ENCODE results near the gene ARFRP1. TPM values are rescaled to one million over a fixed set of nuclear protein-coding genes. Genes with fewer than 3 reads are reported as not detected.

Gene ARFRP1, protein sequence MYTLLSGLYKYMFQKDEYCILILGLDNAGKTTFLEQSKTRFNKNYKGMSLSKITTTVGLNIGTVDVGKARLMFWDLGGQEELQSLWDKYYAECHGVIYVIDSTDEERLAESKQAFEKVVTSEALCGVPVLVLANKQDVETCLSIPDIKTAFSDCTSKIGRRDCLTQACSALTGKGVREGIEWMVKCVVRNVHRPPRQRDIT
- total RNA-seq (2021) (24.3 to 30.2 TPM (median 27.4 TPM) in 3 replicates), Bru-seq, nascent RNA (percentile 60 among the genes with signal in this experiment)
- long read RNA-seq, experiment 1, transcript ARFRP1-214 (8 exons, 2,559 nt), result major isoform, 16 of 90 reads
- long read RNA-seq, experiment 1, partial matches to known transcripts, result 7 of 90 reads
- long read RNA-seq, experiment 1, other reads (novel, unspliced or antisense), result 52 of 90 reads
- long read RNA-seq, experiment 2, transcript ARFRP1-208 (7 exons, 2,974 nt), result major isoform, 7 of 26 reads
- long read RNA-seq, experiment 2, partial matches to known transcripts, result 1 of 26 reads
- long read RNA-seq, experiment 2, other reads (novel, unspliced or antisense), result 12 of 26 reads
- long read RNA-seq, experiment 3, transcript ARFRP1-214 (8 exons, 2,559 nt), result major isoform, 21 of 78 reads
- long read RNA-seq, experiment 3, partial matches to known transcripts, result 3 of 78 reads
- long read RNA-seq, experiment 3, other reads (novel, unspliced or antisense), result 46 of 78 reads

DNA sequence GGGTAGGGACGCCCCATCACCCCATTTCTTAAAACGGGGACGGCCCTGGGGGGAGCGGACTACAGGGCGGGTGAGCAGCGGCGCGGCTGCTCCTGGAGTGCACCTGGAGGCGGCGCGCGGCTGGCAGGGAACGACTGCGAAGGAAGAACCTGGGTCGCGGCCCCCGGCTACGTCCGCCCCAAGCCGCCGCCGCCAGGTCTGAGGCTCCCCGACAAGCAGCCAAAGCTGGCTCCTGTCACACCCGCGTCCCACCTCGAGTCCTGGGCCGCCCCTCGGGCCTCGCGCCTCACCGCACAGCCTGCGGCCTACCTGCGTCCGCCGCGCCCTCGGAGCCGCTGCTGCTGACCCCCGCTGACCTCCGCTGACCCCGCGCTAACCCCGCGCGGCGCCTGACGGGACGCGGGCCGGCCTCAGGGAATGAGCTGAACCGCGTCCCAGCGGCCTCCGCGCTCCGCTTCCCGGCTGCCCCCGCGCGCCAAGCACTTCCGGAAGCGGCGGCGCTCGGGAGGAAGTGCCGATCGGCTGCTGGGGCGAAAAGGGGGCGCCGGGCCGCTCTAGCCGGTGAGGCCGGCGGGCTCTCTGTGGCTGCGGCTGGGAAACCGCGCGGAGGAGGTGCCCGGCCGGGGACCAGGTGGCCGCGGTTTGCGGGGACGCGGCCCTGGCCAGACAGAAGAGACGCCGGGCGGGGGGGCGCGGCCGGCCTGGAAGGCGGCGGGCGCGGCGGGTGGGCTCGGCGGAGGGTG, at the start of gene ARFRP1, which contains the start of gene ZGPAT:
TSS of gene ARFRP1 (minus strand) at position 419 of the 743 bp plus-strand sequence. CDS start 885 bp downstream, outside the sequence.
TSS of gene ZGPAT (plus strand) at position 482 of the 743 bp plus-strand sequence. CDS start 542 bp downstream, outside the sequence.
- POLR2A ChIA-PET, result interaction anchor here (0.6 to 1.6 kb wide), 6 partner anchors 11 to 266 kb away, joined by 3 to 7 read pairs (median 3); partner anchors contain the start of genes RTEL1, TNFRSF6B and TPD52L2
- H3K36me3 Mint-ChIP-seq, result peaks cover 52% of the 10 kb centered on the region
- peaks cover 10% of the 10 kb centered on the region for H3K4me1 Mint-ChIP-seq
- TF ChIP-seq, protein P1, sequence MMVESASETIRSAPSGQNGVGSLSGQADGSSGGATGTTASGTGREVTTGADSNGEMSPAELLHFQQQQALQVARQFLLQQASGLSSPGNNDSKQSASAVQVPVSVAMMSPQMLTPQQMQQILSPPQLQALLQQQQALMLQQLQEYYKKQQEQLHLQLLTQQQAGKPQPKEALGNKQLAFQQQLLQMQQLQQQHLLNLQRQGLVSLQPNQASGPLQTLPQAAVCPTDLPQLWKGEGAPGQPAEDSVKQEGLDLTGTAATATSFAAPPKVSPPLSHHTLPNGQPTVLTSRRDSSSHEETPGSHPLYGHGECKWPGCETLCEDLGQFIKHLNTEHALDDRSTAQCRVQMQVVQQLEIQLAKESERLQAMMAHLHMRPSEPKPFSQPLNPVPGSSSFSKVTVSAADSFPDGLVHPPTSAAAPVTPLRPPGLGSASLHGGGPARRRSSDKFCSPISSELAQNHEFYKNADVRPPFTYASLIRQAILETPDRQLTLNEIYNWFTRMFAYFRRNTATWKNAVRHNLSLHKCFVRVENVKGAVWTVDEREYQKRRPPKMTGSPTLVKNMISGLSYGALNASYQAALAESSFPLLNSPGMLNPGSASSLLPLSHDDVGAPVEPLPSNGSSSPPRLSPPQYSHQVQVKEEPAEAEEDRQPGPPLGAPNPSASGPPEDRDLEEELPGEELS (CRISPR knock-in tag; IDR thresholded peaks at IDR 0.05), result peak; percentile 91
- TF ChIP-seq ZNF121 (CRISPR knock-in tag; IDR thresholded peaks at IDR 0.05) (no peak), RELA (CRISPR knock-in tag; IDR thresholded peaks at IDR 0.05; ENCODE audit: borderline replicate concordance) (peak; percentile 90; the same call in 1 of the 2 replicates), NR1H2 (CRISPR knock-in tag; IDR thresholded peaks at IDR 0.05) (no peak), FOXK1 (CRISPR knock-in tag; IDR thresholded peaks at IDR 0.05) (peak; percentile 97), JAZF1 (CRISPR knock-in tag; IDR thresholded peaks at IDR 0.05) (no peak), TCF7 (CRISPR knock-in tag; IDR thresholded peaks at IDR 0.05; ENCODE audit: low read depth) (no peak), CREM (CRISPR knock-in tag; IDR thresholded peaks at IDR 0.05) (peak; percentile 69; the same call in 1 of the 2 replicates), ZBTB21 (CRISPR knock-in tag; IDR thresholded peaks at IDR 0.05; ENCODE audit: borderline replicate concordance) (peak; percentile 76; the same call in 1 of the 2 replicates), HMGA2 (CRISPR knock-in tag; IDR thresholded peaks at IDR 0.05) (no peak), SOX15 (CRISPR knock-in tag; IDR thresholded peaks at IDR 0.05) (no peak), SP1 (CRISPR knock-in tag; conservative IDR thresholded peaks at IDR 0.05) (peak; percentile 78), ZNF317 (CRISPR knock-in tag; IDR thresholded peaks at IDR 0.05; ENCODE audit: borderline replicate concordance, low read depth) (0 out of 2 replicates have a peak, but pooled peaks have one; percentile 24), SMAD4 (CRISPR knock-in tag; IDR thresholded peaks at IDR 0.05) (no peak)
- TF ChIP-seq, protein P2, sequence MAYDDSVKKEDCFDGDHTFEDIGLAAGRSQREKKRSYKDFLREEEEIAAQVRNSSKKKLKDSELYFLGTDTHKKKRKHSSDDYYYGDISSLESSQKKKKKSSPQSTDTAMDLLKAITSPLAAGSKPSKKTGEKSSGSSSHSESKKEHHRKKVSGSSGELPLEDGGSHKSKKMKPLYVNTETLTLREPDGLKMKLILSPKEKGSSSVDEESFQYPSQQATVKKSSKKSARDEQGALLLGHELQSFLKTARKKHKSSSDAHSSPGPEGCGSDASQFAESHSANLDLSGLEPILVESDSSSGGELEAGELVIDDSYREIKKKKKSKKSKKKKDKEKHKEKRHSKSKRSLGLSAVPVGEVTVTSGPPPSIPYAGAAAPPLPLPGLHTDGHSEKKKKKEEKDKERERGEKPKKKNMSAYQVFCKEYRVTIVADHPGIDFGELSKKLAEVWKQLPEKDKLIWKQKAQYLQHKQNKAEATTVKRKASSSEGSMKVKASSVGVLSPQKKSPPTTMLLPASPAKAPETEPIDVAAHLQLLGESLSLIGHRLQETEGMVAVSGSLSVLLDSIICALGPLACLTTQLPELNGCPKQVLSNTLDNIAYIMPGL (CRISPR knock-in tag; IDR thresholded peaks at IDR 0.05), result peak; percentile 96; the same call in 1 of the 2 replicates
- TF ChIP-seq, protein P3, sequence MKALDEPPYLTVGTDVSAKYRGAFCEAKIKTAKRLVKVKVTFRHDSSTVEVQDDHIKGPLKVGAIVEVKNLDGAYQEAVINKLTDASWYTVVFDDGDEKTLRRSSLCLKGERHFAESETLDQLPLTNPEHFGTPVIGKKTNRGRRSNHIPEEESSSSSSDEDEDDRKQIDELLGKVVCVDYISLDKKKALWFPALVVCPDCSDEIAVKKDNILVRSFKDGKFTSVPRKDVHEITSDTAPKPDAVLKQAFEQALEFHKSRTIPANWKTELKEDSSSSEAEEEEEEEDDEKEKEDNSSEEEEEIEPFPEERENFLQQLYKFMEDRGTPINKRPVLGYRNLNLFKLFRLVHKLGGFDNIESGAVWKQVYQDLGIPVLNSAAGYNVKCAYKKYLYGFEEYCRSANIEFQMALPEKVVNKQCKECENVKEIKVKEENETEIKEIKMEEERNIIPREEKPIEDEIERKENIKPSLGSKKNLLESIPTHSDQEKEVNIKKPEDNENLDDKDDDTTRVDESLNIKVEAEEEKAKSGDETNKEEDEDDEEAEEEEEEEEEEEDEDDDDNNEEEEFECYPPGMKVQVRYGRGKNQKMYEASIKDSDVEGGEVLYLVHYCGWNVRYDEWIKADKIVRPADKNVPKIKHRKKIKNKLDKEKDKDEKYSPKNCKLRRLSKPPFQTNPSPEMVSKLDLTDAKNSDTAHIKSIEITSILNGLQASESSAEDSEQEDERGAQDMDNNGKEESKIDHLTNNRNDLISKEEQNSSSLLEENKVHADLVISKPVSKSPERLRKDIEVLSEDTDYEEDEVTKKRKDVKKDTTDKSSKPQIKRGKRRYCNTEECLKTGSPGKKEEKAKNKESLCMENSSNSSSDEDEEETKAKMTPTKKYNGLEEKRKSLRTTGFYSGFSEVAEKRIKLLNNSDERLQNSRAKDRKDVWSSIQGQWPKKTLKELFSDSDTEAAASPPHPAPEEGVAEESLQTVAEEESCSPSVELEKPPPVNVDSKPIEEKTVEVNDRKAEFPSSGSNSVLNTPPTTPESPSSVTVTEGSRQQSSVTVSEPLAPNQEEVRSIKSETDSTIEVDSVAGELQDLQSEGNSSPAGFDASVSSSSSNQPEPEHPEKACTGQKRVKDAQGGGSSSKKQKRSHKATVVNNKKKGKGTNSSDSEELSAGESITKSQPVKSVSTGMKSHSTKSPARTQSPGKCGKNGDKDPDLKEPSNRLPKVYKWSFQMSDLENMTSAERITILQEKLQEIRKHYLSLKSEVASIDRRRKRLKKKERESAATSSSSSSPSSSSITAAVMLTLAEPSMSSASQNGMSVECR (CRISPR knock-in tag; IDR thresholded peaks at IDR 0.05; ENCODE audit: borderline replicate concordance), result peak; percentile 60; the same call in 1 of the 2 replicates
- TF ChIP-seq, protein P4, sequence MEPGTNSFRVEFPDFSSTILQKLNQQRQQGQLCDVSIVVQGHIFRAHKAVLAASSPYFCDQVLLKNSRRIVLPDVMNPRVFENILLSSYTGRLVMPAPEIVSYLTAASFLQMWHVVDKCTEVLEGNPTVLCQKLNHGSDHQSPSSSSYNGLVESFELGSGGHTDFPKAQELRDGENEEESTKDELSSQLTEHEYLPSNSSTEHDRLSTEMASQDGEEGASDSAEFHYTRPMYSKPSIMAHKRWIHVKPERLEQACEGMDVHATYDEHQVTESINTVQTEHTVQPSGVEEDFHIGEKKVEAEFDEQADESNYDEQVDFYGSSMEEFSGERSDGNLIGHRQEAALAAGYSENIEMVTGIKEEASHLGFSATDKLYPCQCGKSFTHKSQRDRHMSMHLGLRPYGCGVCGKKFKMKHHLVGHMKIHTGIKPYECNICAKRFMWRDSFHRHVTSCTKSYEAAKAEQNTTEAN (CRISPR knock-in tag; IDR thresholded peaks at IDR 0.05), result 0 out of 2 replicates have a peak, but pooled peaks have one; percentile 60
- TF ChIP-seq, protein P5, sequence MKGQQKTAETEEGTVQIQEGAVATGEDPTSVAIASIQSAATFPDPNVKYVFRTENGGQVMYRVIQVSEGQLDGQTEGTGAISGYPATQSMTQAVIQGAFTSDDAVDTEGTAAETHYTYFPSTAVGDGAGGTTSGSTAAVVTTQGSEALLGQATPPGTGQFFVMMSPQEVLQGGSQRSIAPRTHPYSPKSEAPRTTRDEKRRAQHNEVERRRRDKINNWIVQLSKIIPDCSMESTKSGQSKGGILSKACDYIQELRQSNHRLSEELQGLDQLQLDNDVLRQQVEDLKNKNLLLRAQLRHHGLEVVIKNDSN (CRISPR knock-in tag; IDR thresholded peaks at IDR 0.05), result peak; percentile 0; the same call in 1 of the 2 replicates
- TF ChIP-seq, protein P6, sequence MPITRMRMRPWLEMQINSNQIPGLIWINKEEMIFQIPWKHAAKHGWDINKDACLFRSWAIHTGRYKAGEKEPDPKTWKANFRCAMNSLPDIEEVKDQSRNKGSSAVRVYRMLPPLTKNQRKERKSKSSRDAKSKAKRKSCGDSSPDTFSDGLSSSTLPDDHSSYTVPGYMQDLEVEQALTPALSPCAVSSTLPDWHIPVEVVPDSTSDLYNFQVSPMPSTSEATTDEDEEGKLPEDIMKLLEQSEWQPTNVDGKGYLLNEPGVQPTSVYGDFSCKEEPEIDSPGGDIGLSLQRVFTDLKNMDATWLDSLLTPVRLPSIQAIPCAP (CRISPR knock-in tag; IDR thresholded peaks at IDR 0.05), result 0 out of 2 replicates have a peak, but pooled peaks have one; percentile 76

More for the DNA sequence above, at the start of gene ARFRP1, which contains the start of gene ZGPAT:
- DNase-seq (ENCODE audit: low spot score) (peak; percentile 84), ATAC-seq (peak; percentile 92)
- Mint-ChIP-seq H3K4me3 (peak within 1 kb of the TSS; percentile 80), H3K9me3 (no peaks in the 10 kb centered on the region), H3K27me3 (ENCODE audit: low read depth) (no peaks in the 10 kb centered on the region), H3K27ac (peak within 1 kb of the TSS; percentile 58)
- CTCF ChIA-PET, result interaction anchor here (0.6 to 2.7 kb wide), 21 partner anchors 10 to 273 kb away, joined by 3 to 25 read pairs (median 4); partner anchors contain the start of genes LIME1, PRPF6, PTK6 and SLC2A4RG
